Panc1 (cell line): ENCODE results near the gene SCNN1B. TPM values are rescaled to one million over a fixed set of nuclear protein-coding genes. Genes with fewer than 3 reads are reported as not detected.

ENCODE experiments used
- ATAC-seq: fragments of 200-7000 bp; cut with Tn5 transposase; 2 replicates; pipeline ENCODE4 v1.9.1; 2020; ENCODE audit warnings: mild to moderate bottlenecking, moderate library complexity
- BruUV-seq: library from RNA; stranded (reverse); fragments of 400-500 nt; replicated peaks from 2 replicates; lab custom pipeline; 2021; lab: Mats Ljungman, UMichigan
- CTCF ChIA-PET: fragments of 300-600 bp; sonication (Branson Sonifier 250); formaldehyde crosslinking; loops from one replicate; lab custom pipeline; 2022; ENCODE audit warnings: antibody characterized with exemption; lab: Charles Lee
- POLR2A ChIA-PET: fragments of 300-600 bp; sonication (Branson Sonifier 250); formaldehyde crosslinking; loops from one replicate; lab custom pipeline; 2022; ENCODE audit warnings: antibody characterized with exemption; lab: Charles Lee
- DNase-seq: peaks from one replicate; pipeline ENCODE4 v3.0.0-alpha.2; 2010; ENCODE audit warnings: low read depth, low spot score
- H3K27ac ChIP-seq: 2 replicates; pipeline ENCODE4 v1.5.1; 2011; ENCODE audit warnings: mild to moderate bottlenecking, low read length, inconsistent platforms
- H3K27me3 ChIP-seq: fragments of 200-500 bp; sonication (Bioruptor generic); 2 replicates; pipeline ENCODE4 v1.6.0; 2014; ENCODE audit warnings: low read length, inconsistent platforms; ENCODE audit not compliant: control insufficient read depth, insufficient read depth
- H3K36me3 ChIP-seq: fragments of 200-500 bp; sonication (Bioruptor generic); 2 replicates; pipeline ENCODE4 v1.5.1; 2014; ENCODE audit warnings: inconsistent platforms, mild to moderate bottlenecking, low read length, moderate library complexity; ENCODE audit not compliant: control insufficient read depth, insufficient read depth
- H3K4me1 ChIP-seq: 2 replicates; pipeline ENCODE4 v1.5.1; 2011; ENCODE audit warnings: inconsistent platforms, mild to moderate bottlenecking, low read length, moderate library complexity; ENCODE audit not compliant: control insufficient read depth, insufficient read depth
- H3K4me3 ChIP-seq, 2 experiments: 2 replicates each; pipeline ENCODE4 v1.5.1; 2011 to 2012; ENCODE audit warnings: low read depth in 2 of 2, low read length in 2 of 2, mild to moderate bottlenecking in 2 of 2, inconsistent platforms in 1 of 2, moderate library complexity in 1 of 2
- H3K9me3 ChIP-seq: fragments of 200-500 bp; sonication (Bioruptor generic); 2 replicates; pipeline ENCODE4 v1.5.1; 2014; ENCODE audit warnings: low read depth, mild to moderate bottlenecking, inconsistent platforms, low read length, moderate library complexity; ENCODE audit not compliant: control insufficient read depth, insufficient read depth
- CTCF ChIP-seq: fragments of 450-650 bp; IDR thresholded peaks from 2 replicates; pipeline ENCODE4 v1.5.1; 2017; ENCODE audit warnings: mild to moderate bottlenecking
- POLR2AphosphoS5 ChIP-seq: IDR thresholded peaks from 2 replicates; pipeline ENCODE4 v1.6.1; 2012; ENCODE audit warnings: mild to moderate bottlenecking, low read depth, low read length, moderate library complexity
- REST ChIP-seq, 2 experiments: IDR thresholded peaks; 2 replicates each; pipeline ENCODE4 v1.6.1; 2011 to 2012; ENCODE audit warnings: low read depth in 2 of 2, control low read depth in 1 of 2, low read length in 1 of 2, mild to moderate bottlenecking in 1 of 2, moderate library complexity in 1 of 2; ENCODE audit not compliant: insufficient read depth in 1 of 2
- SIN3A ChIP-seq: IDR thresholded peaks from 2 replicates; pipeline ENCODE4 v1.6.1; 2012; ENCODE audit warnings: low read depth, mild to moderate bottlenecking, low read length, moderate library complexity, borderline replicate concordance; ENCODE audit not compliant: insufficient read depth
- TCF7L2 ChIP-seq: IDR thresholded peaks from 2 replicates; pipeline ENCODE4 v1.6.1; 2011; ENCODE audit warnings: mild to moderate bottlenecking, low read depth, low read length, inconsistent platforms
- in situ Hi-C: cut with HindIII; loops from 2 replicates; pipeline ENCODE4 v1.10.0; 2016; ENCODE audit warnings: low sequenced_read_pairs, low pct_unique_long_range_greater_than_20kb
- intact Hi-C: fragments of 100-400 bp; cut with micrococcal nuclease; formaldehyde crosslinking; loops from one replicate; pipeline ENCODE4 v1.10.0; 2022; ENCODE audit not compliant: unreplicated experiment
- total RNA-seq: library from RNA; stranded (reverse); gene quantifications from one replicate; pipeline ENCODE4 v1.2.1, GENCODE V29; 2021; ENCODE audit not compliant: unreplicated experiment

SCNN1B gene
- total RNA-seq, 1 experiment from 2014 or later: 10.7 TPM

- TF ChIP-seq SIN3A (no peak), POLR2AphosphoS5 (no peak)
- intact Hi-C loops (no loop called here), in situ Hi-C loops (no loop called here)
- CTCF ChIA-PET: no interaction called here
- H3K4me3 ChIP-seq: no peak overlapping the region
- no peak overlapping the region for H3K27ac ChIP-seq
- H3K36me3 ChIP-seq: peaks cover 2% of the 10 kb centered on the region; the same call in 1 of the 2 replicates
- H3K4me1 ChIP-seq: no peaks in the 10 kb centered on the region
- no peak for DNase-seq
- no peaks in the 10 kb centered on the region for H3K27me3 ChIP-seq
- H3K9me3 ChIP-seq: no peaks in the 10 kb centered on the region
- no TSS peak for BruUV-seq
- ATAC-seq: no peak
- POLR2A ChIA-PET: no interaction called here
Observed at GRCh38 chr16:23394141-23394831, 92.2 kb downstream of the SCNN1B start.

GRCh38 chr16:23395732-23396131, 93.6 kb downstream of the SCNN1B start:
- Histone ChIP-seq H3K4me1 (no peaks in the 10 kb centered on the region), H3K27me3 (no peaks in the 10 kb centered on the region), H3K27ac (no peak overlapping the region), H3K4me3 (no peak overlapping the region), H3K36me3 (peaks cover 4% of the 10 kb centered on the region; the same call in 1 of the 2 replicates), H3K9me3 (no peaks in the 10 kb centered on the region)
- POLR2A ChIA-PET: interaction anchor here (0.6 kb wide), 1 partner anchor 21 kb away, joined by 9 read pairs; no protein-coding TSS in a partner anchor
- BruUV-seq: no TSS peak
- DNase-seq: no peak
- intact Hi-C loops (no loop called here), in situ Hi-C loops (no loop called here)
- CTCF ChIA-PET: no interaction called here
- ATAC-seq: no peak; the same call in 1 of the 2 replicates
- no peak for TF ChIP-seq CTCF
- TF ChIP-seq TCF7L2: no peak
- TF ChIP-seq REST (IDR thresholded peaks at IDR 0.05; ENCODE audit: insufficient read depth in 1 of 2, low read depth in 2 of 2, low read length in 1 of 2): no peak
- TF ChIP-seq POLR2AphosphoS5: no peak
- no peak for TF ChIP-seq SIN3A

GRCh38 chr16:23397464-23397863, 95.4 kb downstream of the SCNN1B start:
- H3K4me1 ChIP-seq: no peaks in the 10 kb centered on the region
- ChIA-PET CTCF (no interaction called here), POLR2A (no interaction called here)
- peaks cover 6% of the 10 kb centered on the region; the same call in 1 of the 2 replicates for H3K36me3 ChIP-seq
- no peaks in the 10 kb centered on the region for H3K9me3 ChIP-seq
- TF ChIP-seq SIN3A (no peak), CTCF (no peak), POLR2AphosphoS5 (no peak), TCF7L2 (no peak), REST (IDR thresholded peaks at IDR 0.05; ENCODE audit: insufficient read depth in 1 of 2, low read depth in 2 of 2, low read length in 1 of 2) (no peak)
- intact Hi-C loops (no loop called here), in situ Hi-C loops (no loop called here)
- no peak for DNase-seq
- no peak for ATAC-seq
- H3K27ac ChIP-seq: no peak overlapping the region
- no peak overlapping the region for H3K4me3 ChIP-seq
- no peaks in the 10 kb centered on the region for H3K27me3 ChIP-seq
- BruUV-seq: no TSS peak
